Calu3 (cell line): ENCODE results near the gene PDLIM4. TPM values are rescaled to one million over a fixed set of nuclear protein-coding genes. Genes with fewer than 3 reads are reported as not detected.

Source experiments
- BruUV-seq: library from RNA; stranded (reverse); fragments of 400-500 nt; replicated peaks from 2 replicates; lab custom pipeline; 2021; lab: Mats Ljungman, UMichigan
- CTCF ChIA-PET: fragments of 300-600 bp; sonication (Branson Sonifier 250); formaldehyde crosslinking; loops from one replicate; lab custom pipeline; 2022; ENCODE audit warnings: antibody characterized with exemption; lab: Charles Lee
- DNase-seq: peaks from one replicate; pipeline ENCODE4 v3.0.0; 2022
- H3K27ac Mint-ChIP-seq: one replicate; pipeline ENCODE4 v1.8.0; 2022; ENCODE audit warnings: mixed read lengths; ENCODE audit not compliant: unreplicated experiment
- H3K27me3 Mint-ChIP-seq: one replicate; pipeline ENCODE4 v1.8.0; 2022; ENCODE audit warnings: mixed read lengths; ENCODE audit not compliant: unreplicated experiment
- H3K36me3 Mint-ChIP-seq: one replicate; pipeline ENCODE4 v1.8.0; 2022; ENCODE audit warnings: mild to moderate bottlenecking, moderate library complexity, mixed read lengths; ENCODE audit not compliant: insufficient read depth, unreplicated experiment
- H3K4me1 Mint-ChIP-seq: one replicate; pipeline ENCODE4 v1.8.0; 2022; ENCODE audit warnings: mild to moderate bottlenecking, low read depth, mixed read lengths; ENCODE audit not compliant: unreplicated experiment
- H3K4me3 Mint-ChIP-seq: one replicate; pipeline ENCODE4 v1.8.0; 2022; ENCODE audit warnings: mild to moderate bottlenecking, low read depth, moderate library complexity, mixed read lengths; ENCODE audit not compliant: unreplicated experiment
- H3K9me3 Mint-ChIP-seq: one replicate; pipeline ENCODE4 v1.8.0; 2022; ENCODE audit warnings: low read depth, mixed read lengths; ENCODE audit not compliant: unreplicated experiment
- CTCF ChIP-seq: fragments of 200-600 bp; IDR thresholded peaks from one replicate; pipeline ENCODE4 v1.8.0; 2022; ENCODE audit warnings: antibody characterized with exemption; ENCODE audit not compliant: unreplicated experiment
- intact Hi-C: fragments of 100-400 bp; cut with micrococcal nuclease; formaldehyde crosslinking; loops from one replicate; pipeline ENCODE4 v1.10.0; 2022; ENCODE audit not compliant: unreplicated experiment
- total RNA-seq: library from RNA; stranded (reverse); gene quantifications from 2 replicates; pipeline ENCODE4 v1.2.3, GENCODE V29; 2022

PDLIM4 gene
- total RNA-seq, 1 experiment from 2014 or later: 20.8 TPM

- H3K27ac Mint-ChIP-seq: no peak overlapping the region
- DNase-seq: no peak
- H3K4me1 Mint-ChIP-seq: no peaks in the 10 kb centered on the region
- H3K9me3 Mint-ChIP-seq: no peaks in the 10 kb centered on the region
- no peaks in the 10 kb centered on the region for H3K36me3 Mint-ChIP-seq
- no TSS peak for BruUV-seq
- CTCF ChIA-PET: no interaction called here
- intact Hi-C loops: no loop called here
- no peak overlapping the region for H3K4me3 Mint-ChIP-seq
- no peaks in the 10 kb centered on the region for H3K27me3 Mint-ChIP-seq
- TF ChIP-seq CTCF: no peak
These were observed 56.5 kb downstream of the PDLIM4 start for GRCh38 chr5:132313961-132314432.

- no peak for TF ChIP-seq CTCF
- intact Hi-C loops: no loop called here
- no peaks in the 10 kb centered on the region for H3K27me3 Mint-ChIP-seq
- no TSS peak for BruUV-seq
- H3K4me1 Mint-ChIP-seq: no peaks in the 10 kb centered on the region
- CTCF ChIA-PET: interaction anchor here (0.6 to 1.0 kb wide), 3 partner anchors 11 to 77 kb away, joined by 3 to 5 read pairs (median 3); partner anchors contain the start of gene SLC22A4
- H3K9me3 Mint-ChIP-seq: no peaks in the 10 kb centered on the region
- no peak overlapping the region for H3K4me3 Mint-ChIP-seq
- no peak for DNase-seq
- no peaks in the 10 kb centered on the region for H3K36me3 Mint-ChIP-seq
- H3K27ac Mint-ChIP-seq: no peak overlapping the region
These were observed 58.1 kb downstream of the PDLIM4 start for GRCh38 chr5:132315529-132316067.

- intact Hi-C loops: no loop called here
- H3K27me3 Mint-ChIP-seq: no peaks in the 10 kb centered on the region
- no peaks in the 10 kb centered on the region for H3K9me3 Mint-ChIP-seq
- no peaks in the 10 kb centered on the region for H3K36me3 Mint-ChIP-seq
- TF ChIP-seq CTCF: no peak
- no TSS peak for BruUV-seq
- CTCF ChIA-PET: interaction anchor here (0.6 kb wide), 1 partner anchor 493 kb away, joined by 3 read pairs; the partner anchor contains the start of gene SOWAHA
- no peak for DNase-seq
- H3K4me1 Mint-ChIP-seq: no peaks in the 10 kb centered on the region
- no peak overlapping the region for H3K4me3 Mint-ChIP-seq
- no peak overlapping the region for H3K27ac Mint-ChIP-seq
These were observed 62.5 kb downstream of the PDLIM4 start for GRCh38 chr5:132319975-132320374.

GRCh38 chr5:132321109-132321721, 63.7 kb downstream of the PDLIM4 start:
- intact Hi-C loops: no loop called here
- Mint-ChIP-seq H3K27ac (no peak overlapping the region), H3K36me3 (no peaks in the 10 kb centered on the region), H3K4me3 (no peak overlapping the region), H3K9me3 (no peaks in the 10 kb centered on the region), H3K4me1 (no peaks in the 10 kb centered on the region), H3K27me3 (no peaks in the 10 kb centered on the region)
- no peak for TF ChIP-seq CTCF
- no TSS peak for BruUV-seq
- no peak for DNase-seq
- CTCF ChIA-PET: interaction anchor here (0.7 kb wide), 1 partner anchor 169 kb away, joined by 6 read pairs; no protein-coding TSS in a partner anchor
